ENCODE results near the gene EGLN2. TPM values are rescaled to one million over a fixed set of nuclear protein-coding genes. Genes with fewer than 3 reads are reported as not detected.

The EGLN2 gene
- total and polyA plus RNA-seq, 4 donors = 130 to 157 (median 132) TPM

DNA sequence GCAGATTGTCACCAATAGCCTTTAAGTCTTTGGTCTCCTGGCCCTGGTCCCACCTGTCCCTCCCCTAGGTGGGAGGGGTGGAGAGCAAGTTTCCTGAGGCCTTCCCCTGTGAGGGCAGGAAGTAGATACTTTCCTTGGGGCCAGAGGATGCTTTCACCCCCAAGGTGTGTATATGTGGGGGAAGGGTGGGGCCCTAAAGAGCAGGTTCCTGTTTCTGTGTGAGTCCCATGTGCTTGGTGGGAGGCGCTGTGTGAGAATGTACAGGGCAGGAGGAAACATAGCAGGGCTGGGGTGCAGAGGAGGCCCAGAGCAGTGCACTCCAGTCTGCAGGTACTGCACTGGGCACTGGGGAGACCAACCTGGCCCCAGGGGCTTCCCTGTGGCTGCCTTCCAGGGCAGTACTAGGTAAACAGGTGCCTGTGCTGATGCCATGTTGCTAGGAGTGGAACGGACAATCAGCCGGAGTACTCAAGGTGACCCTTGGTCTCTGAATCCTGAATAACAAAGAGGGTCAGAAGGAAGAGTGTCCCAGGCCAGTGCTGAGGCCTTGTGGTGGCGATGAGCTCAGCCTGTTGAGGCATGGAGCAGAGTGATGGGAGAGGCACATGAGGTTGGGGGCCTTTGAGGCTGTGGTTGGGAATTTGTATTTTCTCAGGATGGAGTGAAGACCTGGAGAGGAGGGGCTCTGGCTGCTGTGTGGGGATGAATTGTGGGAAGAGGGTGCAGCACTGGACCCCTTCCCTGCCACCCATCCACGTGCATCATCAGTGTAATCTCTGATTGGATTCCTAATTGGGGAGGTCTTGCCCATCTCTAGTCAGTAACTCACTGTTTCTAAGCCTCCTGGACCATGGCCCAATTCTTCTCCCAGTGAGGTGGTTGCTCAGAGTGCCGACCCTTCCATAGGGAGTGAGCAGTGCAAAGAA is 5.1 kb downstream of the EGLN2 start:
- Histone ChIP-seq H3K4me3 (no peak overlapping the region), H3K27me3 (ENCODE audit: control insufficient read depth in 3 of 3, insufficient read depth in 3 of 3, low read length in 2 of 3) (no peaks in the 10 kb centered on the region), H3K36me3 (ENCODE audit: control insufficient read depth in 4 of 4, insufficient read depth in 4 of 4, low read length in 4 of 4) (peaks cover 0 to 37% (median 23%) of the 10 kb centered on the region in 4 donors), H3K4me1 (ENCODE audit: control insufficient read depth in 5 of 5, insufficient read depth in 5 of 5, low read length in 5 of 5) (peaks cover 19 to 59% (median 52%) of the 10 kb centered on the region in 5 donors), H3K9me3 (ENCODE audit: control insufficient read depth in 4 of 4, insufficient read depth in 3 of 4, low read length in 3 of 4) (no peaks in the 10 kb centered on the region), H3K9ac (ENCODE audit: insufficient read depth in 1 of 2, low read length in 2 of 2) (no peak overlapping the region), H3K27ac (ENCODE audit: low read depth in 1 of 2, low read length in 1 of 2) (peak overlapping the region; percentile 71 to 84)
- TF ChIP-seq, protein P1, sequence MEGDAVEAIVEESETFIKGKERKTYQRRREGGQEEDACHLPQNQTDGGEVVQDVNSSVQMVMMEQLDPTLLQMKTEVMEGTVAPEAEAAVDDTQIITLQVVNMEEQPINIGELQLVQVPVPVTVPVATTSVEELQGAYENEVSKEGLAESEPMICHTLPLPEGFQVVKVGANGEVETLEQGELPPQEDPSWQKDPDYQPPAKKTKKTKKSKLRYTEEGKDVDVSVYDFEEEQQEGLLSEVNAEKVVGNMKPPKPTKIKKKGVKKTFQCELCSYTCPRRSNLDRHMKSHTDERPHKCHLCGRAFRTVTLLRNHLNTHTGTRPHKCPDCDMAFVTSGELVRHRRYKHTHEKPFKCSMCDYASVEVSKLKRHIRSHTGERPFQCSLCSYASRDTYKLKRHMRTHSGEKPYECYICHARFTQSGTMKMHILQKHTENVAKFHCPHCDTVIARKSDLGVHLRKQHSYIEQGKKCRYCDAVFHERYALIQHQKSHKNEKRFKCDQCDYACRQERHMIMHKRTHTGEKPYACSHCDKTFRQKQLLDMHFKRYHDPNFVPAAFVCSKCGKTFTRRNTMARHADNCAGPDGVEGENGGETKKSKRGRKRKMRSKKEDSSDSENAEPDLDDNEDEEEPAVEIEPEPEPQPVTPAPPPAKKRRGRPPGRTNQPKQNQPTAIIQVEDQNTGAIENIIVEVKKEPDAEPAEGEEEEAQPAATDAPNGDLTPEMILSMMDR (IDR thresholded peaks at IDR 0.05; ENCODE audit: control extremely low read depth, extremely low read depth) = no peak
- 54 to 71% methylated on average over 6 of the region's 6 CpGs for WGBS, 2 donors
- no peak for ATAC-seq (ENCODE audit: insufficient read depth, low FRiP score)
- DNase-seq = no peak

DNA sequence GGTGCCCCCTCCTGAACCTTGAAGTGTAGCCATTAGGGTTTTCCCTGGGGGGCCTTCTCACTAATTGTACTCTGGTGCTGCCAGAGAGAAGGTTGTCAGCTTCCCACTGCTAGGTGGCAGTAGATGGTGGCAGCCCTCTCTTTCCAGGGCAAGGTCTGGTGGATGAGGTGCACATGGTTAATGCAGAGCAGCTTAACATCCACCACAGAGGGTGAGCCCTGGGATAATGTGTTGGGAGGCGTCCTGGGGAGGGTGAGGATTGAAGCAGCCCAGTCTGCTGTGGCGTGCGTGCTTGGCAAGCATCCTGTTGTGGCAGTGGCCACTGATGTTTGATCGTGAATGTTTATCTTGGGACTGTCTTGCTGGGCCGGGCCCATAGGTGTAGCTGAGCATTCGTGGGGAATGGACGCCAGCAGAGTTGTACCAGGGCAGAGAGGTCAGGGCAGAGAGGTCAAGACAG is 5.8 kb downstream of the EGLN2 start:
- no peak overlapping the region for H3K4me3 ChIP-seq
- 37 to 63% methylated on average over 7 of the region's 7 CpGs for WGBS, 2 donors
- no peak overlapping the region for H3K9ac ChIP-seq (ENCODE audit: insufficient read depth in 1 of 2, low read length in 2 of 2)
- H3K9me3 ChIP-seq (ENCODE audit: control insufficient read depth in 4 of 4, insufficient read depth in 3 of 4, low read length in 3 of 4) = no peaks in the 10 kb centered on the region
- ATAC-seq (ENCODE audit: insufficient read depth, low FRiP score) (no peak), DNase-seq (no peak)
- no peaks in the 10 kb centered on the region for H3K27me3 ChIP-seq (ENCODE audit: control insufficient read depth in 3 of 3, insufficient read depth in 3 of 3, low read length in 2 of 3)
- TF ChIP-seq, protein P1 (IDR thresholded peaks at IDR 0.05; ENCODE audit: control extremely low read depth, extremely low read depth) = no peak
- peaks cover 0 to 42% (median 26%) of the 10 kb centered on the region in 4 donors for H3K36me3 ChIP-seq (ENCODE audit: control insufficient read depth in 4 of 4, insufficient read depth in 4 of 4, low read length in 4 of 4)
- peak overlapping the region; percentile 59 to 84 for H3K27ac ChIP-seq (ENCODE audit: low read depth in 1 of 2, low read length in 1 of 2)
- peaks cover 19 to 58% (median 52%) of the 10 kb centered on the region in 5 donors for H3K4me1 ChIP-seq (ENCODE audit: control insufficient read depth in 5 of 5, insufficient read depth in 5 of 5, low read length in 5 of 5)

DNA sequence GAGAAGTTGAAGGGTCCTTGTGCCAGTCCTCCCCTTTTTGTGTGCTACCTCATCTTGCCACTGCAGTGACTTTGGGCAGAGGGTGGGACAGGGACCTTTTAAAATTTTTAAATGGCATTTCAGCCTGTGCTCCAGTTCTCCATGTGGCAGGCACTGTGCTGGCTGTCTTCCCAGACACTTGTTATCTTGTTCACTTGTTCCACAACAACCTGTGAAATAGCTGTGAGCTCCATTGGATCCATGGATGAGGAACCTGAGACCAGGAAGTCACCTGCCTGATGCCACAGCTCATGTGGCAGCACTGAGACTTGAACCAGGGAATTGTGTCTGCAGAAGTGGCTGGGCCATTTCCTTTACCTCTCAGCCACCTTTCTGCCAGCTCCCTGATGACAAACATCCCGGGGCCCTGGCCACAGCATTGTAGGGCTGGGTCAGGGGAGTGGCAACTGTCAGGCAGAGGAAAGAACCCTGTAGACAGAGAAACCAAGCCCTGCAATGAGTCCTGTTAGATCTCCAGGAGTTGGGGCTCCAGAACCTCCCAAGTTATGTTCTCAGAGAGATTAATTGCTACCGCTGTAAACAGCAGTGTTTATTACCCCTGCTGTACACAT is 6.4 kb downstream of the EGLN2 start:
- WGBS, 2 donors = 65% methylated on average over 2 of the region's 2 CpGs
- no peaks in the 10 kb centered on the region for H3K9me3 ChIP-seq (ENCODE audit: control insufficient read depth in 4 of 4, insufficient read depth in 3 of 4, low read length in 3 of 4)
- no peak overlapping the region for H3K4me3 ChIP-seq
- no peak overlapping the region for H3K9ac ChIP-seq (ENCODE audit: insufficient read depth in 1 of 2, low read length in 2 of 2)
- H3K4me1 ChIP-seq (ENCODE audit: control insufficient read depth in 5 of 5, insufficient read depth in 5 of 5, low read length in 5 of 5) = peaks cover 21 to 57% (median 51%) of the 10 kb centered on the region in 5 donors
- peak overlapping the region; percentile 59 to 84 for H3K27ac ChIP-seq (ENCODE audit: low read depth in 1 of 2, low read length in 1 of 2)
- no peak for DNase-seq
- TF ChIP-seq, protein P1 (IDR thresholded peaks at IDR 0.05; ENCODE audit: control extremely low read depth, extremely low read depth) = no peak
- ATAC-seq (ENCODE audit: insufficient read depth, low FRiP score) = no peak
- peaks cover 0 to 41% (median 26%) of the 10 kb centered on the region in 4 donors for H3K36me3 ChIP-seq (ENCODE audit: control insufficient read depth in 4 of 4, insufficient read depth in 4 of 4, low read length in 4 of 4)
- H3K27me3 ChIP-seq (ENCODE audit: control insufficient read depth in 3 of 3, insufficient read depth in 3 of 3, low read length in 2 of 3) = no peaks in the 10 kb centered on the region

Data from lung (tissue), 12 donors.